Fibroblast of villous mesenchyme (primary cell): Measurements from ENCODE around the gene ASB2. TPM values are rescaled to one million over a fixed set of nuclear protein-coding genes. Genes with fewer than 3 reads are reported as not detected.

Experiments used
- DNase-seq: peaks from one replicate; pipeline ENCODE4 v3.0.0-alpha.2; 2010; ENCODE audit warnings: low read depth
- H3K4me3 ChIP-seq: 2 replicates; pipeline ENCODE4 v1.5.1; 2011; ENCODE audit warnings: low read depth, mild to moderate bottlenecking, low read length
- total RNA-seq: library from RNA; depleted of rRNA; stranded (reverse); fragments of >200 nt; gene quantifications from 2 replicates; pipeline ENCODE4 v1.2.3, GENCODE V29; 2012
- TF ChIP-seq, protein P1 (sequence below): IDR thresholded peaks from 2 replicates; pipeline ENCODE4 v1.5.1; 2012; ENCODE audit warnings: low read depth, mild to moderate bottlenecking, low read length; ENCODE audit not compliant: insufficient read depth

ASB2 gene
- total RNA-seq, 1 donor, result 0.86 TPM

DNA sequence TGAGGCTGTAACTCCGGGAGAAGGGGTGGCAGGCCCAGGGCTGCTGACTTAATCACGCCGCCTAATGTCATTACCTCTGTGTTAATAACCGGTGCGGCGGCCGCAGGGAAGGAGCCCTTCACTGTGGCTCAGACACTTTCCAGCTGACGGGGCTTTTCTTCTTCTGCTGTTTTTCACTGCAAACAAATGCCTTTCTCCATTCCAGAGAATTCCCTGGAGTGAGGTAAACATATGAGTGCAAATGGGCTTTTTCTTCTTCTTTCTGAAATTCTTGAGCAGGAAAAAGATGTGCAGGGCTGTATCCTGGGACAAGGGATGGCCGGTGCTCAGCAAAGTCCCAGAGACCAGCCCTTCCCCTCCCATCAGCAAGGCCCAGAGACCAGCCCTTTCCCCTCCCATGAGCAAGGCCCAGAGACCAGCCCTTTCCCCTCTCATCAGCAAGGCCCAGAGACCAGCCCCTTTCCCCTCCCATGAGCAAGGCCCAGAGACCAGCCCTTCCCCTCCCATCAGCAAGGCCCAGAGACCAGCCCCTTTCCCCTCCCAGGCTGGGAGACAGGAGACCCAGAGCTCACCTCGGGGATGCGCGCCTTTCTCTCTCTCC, 82.6 kb downstream of the ASB2 start:
- no peak overlapping the region for H3K4me3 ChIP-seq
- no peak for DNase-seq
- TF ChIP-seq, protein P1, sequence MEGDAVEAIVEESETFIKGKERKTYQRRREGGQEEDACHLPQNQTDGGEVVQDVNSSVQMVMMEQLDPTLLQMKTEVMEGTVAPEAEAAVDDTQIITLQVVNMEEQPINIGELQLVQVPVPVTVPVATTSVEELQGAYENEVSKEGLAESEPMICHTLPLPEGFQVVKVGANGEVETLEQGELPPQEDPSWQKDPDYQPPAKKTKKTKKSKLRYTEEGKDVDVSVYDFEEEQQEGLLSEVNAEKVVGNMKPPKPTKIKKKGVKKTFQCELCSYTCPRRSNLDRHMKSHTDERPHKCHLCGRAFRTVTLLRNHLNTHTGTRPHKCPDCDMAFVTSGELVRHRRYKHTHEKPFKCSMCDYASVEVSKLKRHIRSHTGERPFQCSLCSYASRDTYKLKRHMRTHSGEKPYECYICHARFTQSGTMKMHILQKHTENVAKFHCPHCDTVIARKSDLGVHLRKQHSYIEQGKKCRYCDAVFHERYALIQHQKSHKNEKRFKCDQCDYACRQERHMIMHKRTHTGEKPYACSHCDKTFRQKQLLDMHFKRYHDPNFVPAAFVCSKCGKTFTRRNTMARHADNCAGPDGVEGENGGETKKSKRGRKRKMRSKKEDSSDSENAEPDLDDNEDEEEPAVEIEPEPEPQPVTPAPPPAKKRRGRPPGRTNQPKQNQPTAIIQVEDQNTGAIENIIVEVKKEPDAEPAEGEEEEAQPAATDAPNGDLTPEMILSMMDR, result no peak

DNA sequence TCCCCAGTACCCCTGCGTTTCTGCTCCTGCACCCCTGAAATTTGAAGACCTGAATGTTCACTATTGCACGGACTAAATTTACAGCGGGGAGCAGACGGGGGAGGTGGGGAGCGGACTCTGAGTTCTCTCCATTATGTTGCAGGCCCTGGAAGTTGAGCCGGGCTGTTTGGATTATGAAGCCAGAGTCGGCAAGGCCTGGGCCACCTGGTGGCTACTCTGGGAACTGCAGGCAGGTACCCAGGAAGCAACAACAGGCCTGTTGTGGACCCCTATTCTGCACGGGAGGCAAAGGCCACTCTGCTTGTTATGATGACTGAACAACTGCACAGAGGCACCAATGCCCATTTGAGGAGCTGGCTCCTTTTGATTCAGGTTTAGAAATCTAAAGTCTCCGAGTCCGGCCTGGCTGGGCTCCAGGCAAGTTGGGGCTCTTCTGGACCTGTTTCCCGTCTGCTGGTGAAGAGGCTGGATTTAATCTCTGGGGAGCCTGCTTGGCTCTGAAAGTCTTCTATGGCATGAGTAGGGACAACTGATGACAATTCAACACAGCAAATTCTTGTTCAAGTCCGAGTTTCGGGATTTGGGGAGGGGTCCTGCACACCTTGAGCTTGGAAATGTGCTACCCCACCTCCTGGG, 83.3 kb downstream of the ASB2 start:
- TF ChIP-seq, protein P1, result peak; percentile 99
- no peak overlapping the region for H3K4me3 ChIP-seq
- DNase-seq, result peak; percentile 44

DNA sequence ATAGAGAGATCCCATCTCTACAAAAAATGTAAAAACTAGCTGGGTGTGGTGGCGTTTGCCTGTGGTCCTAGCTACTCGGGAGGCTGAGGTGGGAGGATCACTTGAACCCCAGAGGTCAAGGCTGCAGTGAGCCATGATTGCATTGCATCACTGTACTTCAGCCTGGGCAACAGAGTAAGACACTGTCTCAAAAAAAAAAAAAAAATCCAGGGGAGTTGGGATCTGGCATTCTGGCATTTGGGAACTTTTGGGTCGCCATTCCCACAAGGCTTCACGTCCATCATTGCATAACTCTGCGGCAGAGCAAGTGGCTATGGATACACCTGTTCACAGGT, 83.9 kb downstream of the ASB2 start:
- DNase-seq, result no peak
- TF ChIP-seq, protein P1, result no peak
- H3K4me3 ChIP-seq, result no peak overlapping the region

DNA sequence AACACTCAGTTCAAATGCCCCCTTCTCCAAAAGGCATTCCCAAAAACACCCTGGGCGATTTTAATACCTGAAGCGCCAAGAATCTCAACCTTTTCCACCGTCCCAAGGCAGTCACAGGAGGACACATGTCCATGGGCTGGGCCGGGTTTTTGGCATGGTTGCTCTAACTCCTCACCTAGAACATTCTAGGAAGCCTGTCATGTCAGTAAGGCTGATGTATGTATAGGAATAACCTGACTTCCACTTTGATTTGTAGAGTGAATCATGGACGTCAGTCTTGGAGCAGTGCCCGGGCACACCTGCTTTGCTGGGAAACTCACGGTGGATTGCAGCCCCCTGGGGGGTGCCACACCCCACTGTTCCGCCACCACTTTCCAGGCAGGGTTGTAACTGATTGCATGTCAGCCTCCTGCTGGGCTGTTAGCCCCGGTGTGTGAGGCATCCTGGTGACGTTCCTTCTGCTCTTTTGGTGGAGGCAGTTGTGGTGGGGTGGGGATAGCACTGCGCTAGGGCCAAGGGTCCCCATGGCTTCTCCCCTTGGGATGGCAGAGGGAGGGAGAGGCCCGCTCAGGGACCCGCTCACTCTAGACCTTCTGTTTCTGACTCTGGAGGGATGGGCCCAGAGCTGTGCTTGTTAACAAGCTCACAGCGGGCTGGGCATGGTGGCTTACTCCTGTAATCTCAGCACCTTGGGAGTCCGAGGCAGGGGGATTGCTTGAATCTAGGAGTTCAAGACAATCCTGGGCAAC, 84.4 kb downstream of the ASB2 start:
- no peak overlapping the region for H3K4me3 ChIP-seq
- no peak for DNase-seq
- TF ChIP-seq, protein P1, result no peak

DNA sequence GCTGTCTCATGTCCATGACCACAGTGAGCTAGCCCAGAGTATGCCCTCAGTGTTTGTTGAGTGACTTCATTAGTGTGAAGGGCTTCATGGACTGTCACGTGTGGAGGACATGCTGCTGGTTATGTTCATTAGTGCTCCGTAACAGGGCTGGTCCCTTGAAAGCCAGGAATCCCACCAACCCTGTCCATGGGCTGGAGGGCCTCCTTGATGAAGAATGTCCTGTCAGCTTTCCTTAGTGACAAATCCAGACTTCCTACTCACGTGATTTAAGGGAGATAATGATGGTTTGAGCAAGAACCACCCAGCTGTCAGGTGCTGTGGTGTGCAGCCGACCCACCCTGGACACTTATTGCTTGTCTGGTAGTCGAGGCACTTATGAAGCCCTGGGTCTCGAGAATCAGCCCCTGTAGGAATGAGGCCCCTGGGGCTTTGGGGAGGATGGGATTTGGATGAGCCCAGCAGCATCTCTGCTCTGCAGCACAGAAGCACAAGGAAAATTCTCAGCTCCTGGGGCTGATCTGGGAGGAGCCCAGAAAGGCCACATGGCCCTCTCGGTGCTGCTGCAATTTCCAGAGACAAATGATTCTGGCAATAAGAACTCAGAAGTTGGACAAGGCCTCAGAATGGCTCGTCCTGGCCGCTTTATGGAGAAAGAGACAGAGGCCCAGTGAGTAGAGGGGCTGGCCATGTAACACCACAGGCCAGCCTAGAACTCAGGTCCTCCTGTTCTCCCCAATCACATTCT, 86.5 kb downstream of the ASB2 start:
- TF ChIP-seq, protein P1, result no peak

DNA sequence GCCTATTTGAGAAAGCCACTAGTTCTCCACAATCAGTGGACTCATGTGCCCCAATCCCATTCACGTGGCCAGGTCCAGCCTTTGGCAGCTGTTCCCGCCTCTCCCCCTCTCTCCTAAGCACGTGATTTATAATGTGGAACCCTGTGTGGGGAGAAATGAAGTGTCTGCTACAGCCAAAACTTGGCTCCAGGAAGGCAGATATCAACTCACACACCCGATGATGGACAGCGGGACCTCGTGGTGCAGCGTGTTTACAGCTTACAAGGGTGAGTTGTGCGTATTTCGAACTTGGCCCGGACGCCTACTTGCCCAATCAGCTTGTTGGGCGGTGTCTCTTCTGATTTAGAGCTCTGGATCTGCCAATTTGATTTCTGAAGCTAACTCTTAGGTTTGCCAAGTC, 87.4 kb downstream of the ASB2 start:
- TF ChIP-seq, protein P1, result no peak
- no peak overlapping the region for H3K4me3 ChIP-seq
- no peak for DNase-seq

More for the DNA sequence above, 86.5 kb downstream of the ASB2 start:
- no peak for DNase-seq
- no peak overlapping the region for H3K4me3 ChIP-seq
